CD4-positive, alpha-beta T cell (primary cell): ENCODE data around the gene C2orf66. TPM values are rescaled to one million over a fixed set of nuclear protein-coding genes. Genes with fewer than 3 reads are reported as not detected.

Source experiments
- ATAC-seq: fragments of 200-7000 bp; cut with Tn5 transposase; one replicate; pipeline ENCODE4 v1.10.0; 2022; ENCODE audit warnings: mild to moderate bottlenecking; ENCODE audit not compliant: poor library complexity
- CTCF ChIA-PET: fragments of 350-600 bp; sonication (Branson Sonifier 250); formaldehyde crosslinking; loops from one replicate; lab custom pipeline; 2021; ENCODE audit warnings: antibody characterized with exemption, inconsistent platforms; lab: Charles Lee
- POLR2A ChIA-PET: fragments of 350-600 bp; sonication (Branson Sonifier 250); formaldehyde crosslinking; loops from one replicate; lab custom pipeline; 2021; ENCODE audit warnings: antibody characterized with exemption, inconsistent platforms; lab: Charles Lee
- DNase-seq, 14 experiments: peaks; one replicate each; pipeline ENCODE4 v3.0.0-alpha.2; 2013 to 2020; ENCODE audit warnings: mixed read lengths in 2 of 14
- H3K27ac ChIP-seq, 2 donors: one replicate each; pipeline versions ENCODE4 v1.5.1 to v1.7.0; 2013; ENCODE audit warnings: low read length in 2 of 2, low read depth in 1 of 2, mild to moderate bottlenecking in 1 of 2
- H3K27me3 ChIP-seq, 2 experiments: 1 replicate in 1 of 2; 2 replicates in 1 of 2; pipeline versions ENCODE4 v1.6.1 to v1.7.0; 2013; ENCODE audit warnings: low read length in 2 of 2, control low read depth in 1 of 2, mild to moderate bottlenecking in 1 of 2, moderate library complexity in 1 of 2; ENCODE audit not compliant: insufficient read depth in 2 of 2, control insufficient read depth in 1 of 2
- H3K36me3 ChIP-seq: one replicate; pipeline ENCODE4 v1.6.1; 2013; ENCODE audit warnings: low read length, control low read depth; ENCODE audit not compliant: insufficient read depth
- H3K4me1 ChIP-seq: one replicate; pipeline ENCODE4 v1.6.1; 2013; ENCODE audit warnings: low read length, control low read depth; ENCODE audit not compliant: insufficient read depth
- H3K4me3 ChIP-seq: one replicate; pipeline ENCODE4 v1.5.1; 2013; ENCODE audit warnings: mild to moderate bottlenecking, low read length, moderate library complexity
- H3K9me3 ChIP-seq, 2 experiments: 1 replicate in 1 of 2; 2 replicates in 1 of 2; pipeline versions ENCODE4 v1.6.1 to v1.7.0; 2013; ENCODE audit warnings: low read length in 2 of 2, mild to moderate bottlenecking in 2 of 2, control low read depth in 1 of 2, moderate library complexity in 1 of 2; ENCODE audit not compliant: control insufficient read depth in 1 of 2, insufficient read depth in 1 of 2
- H3K27ac Mint-ChIP-seq: one replicate; pipeline ENCODE4 v1.8.0; 2020; ENCODE audit warnings: mixed read lengths
- H3K27me3 Mint-ChIP-seq: one replicate; pipeline ENCODE4 v1.8.0; 2021; ENCODE audit warnings: mixed read lengths
- H3K36me3 Mint-ChIP-seq: one replicate; pipeline ENCODE4 v1.8.0; 2021; ENCODE audit warnings: low read depth, mixed read lengths
- H3K4me1 Mint-ChIP-seq: one replicate; pipeline ENCODE4 v1.8.0; 2021; ENCODE audit warnings: low read depth, mixed read lengths
- H3K4me3 Mint-ChIP-seq: one replicate; pipeline ENCODE4 v1.8.0; 2020; ENCODE audit warnings: mild to moderate bottlenecking, mixed read lengths
- H3K9me3 Mint-ChIP-seq: one replicate; pipeline ENCODE4 v1.8.0; 2020; ENCODE audit warnings: mixed read lengths
- intact Hi-C, 2 experiments: fragments of 100-400 bp; cut with DNase I in 1 of 2; cut with micrococcal nuclease in 1 of 2; formaldehyde crosslinking; loops; one replicate each; pipeline versions ENCODE4 v1.15.1 to v1.9.0; 2023 to 2025; cut with DNase I, micrococcal nuclease
- total RNA-seq, 174 experiments: library from RNA in 2 of 174; stranded (reverse) in 2 of 174; gene quantifications; one replicate each; pipeline ENCODE4 v1.2.3 and lab custom pipeline; 2021 to 2026
- TF ChIP-seq, protein P1 (sequence below): fragments of 200-600 bp; IDR thresholded peaks from one replicate; pipeline ENCODE4 v1.8.0; 2022; ENCODE audit warnings: antibody characterized with exemption, mild to moderate bottlenecking

Gene C2orf66
- total RNA-seq, 2 experiments from 2014 or later = not detected

DNA sequence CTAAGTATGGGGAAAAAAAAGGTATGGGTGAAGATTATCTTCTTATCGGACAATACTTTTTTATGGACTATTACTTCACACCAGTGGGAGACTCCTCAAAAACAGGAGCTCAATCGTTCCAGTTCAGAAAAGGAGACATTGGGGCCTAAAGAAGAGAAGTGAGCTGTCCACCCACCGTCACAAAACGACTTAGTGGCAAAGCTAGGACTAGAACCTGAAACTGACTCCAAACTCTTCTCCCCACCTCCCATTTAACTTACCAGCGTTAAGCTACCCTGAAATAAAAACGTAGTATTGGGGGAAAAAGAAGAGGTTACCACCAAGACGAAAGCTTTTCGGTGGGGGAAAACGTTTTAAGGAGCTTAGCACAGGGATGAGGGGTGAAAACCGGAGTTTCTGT lies 10.2 kb downstream of the C2orf66 start:
- H3K4me3 Mint-ChIP-seq = peak overlapping the region; percentile 99
- no peak for DNase-seq

DNA sequence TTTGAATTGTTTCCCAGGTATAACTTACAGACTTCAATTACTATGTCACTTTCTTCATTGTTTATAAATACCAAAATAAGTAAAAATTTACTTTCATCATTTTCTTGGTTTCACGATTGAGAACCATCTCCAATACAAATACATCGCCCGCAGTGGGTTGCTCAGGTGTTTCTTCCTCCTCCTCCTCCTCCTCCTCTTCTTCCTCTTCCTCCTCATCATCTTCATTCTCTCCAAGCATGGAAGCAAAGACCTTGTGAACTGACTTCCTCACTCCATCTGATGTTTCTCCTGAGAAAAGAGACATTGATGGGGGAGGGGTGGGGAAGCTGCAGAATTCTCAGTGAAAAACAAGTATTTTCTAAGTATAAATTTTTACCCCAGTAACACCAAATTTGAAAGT lies 16.3 kb downstream of the C2orf66 start:
- CTCF ChIA-PET = interaction anchor here (1.2 kb wide), 1 partner anchor 11 kb away, joined by 3 read pairs; no protein-coding TSS in a partner anchor
- intact Hi-C loops = no loop called here

More for the DNA sequence above, 10.2 kb downstream of the C2orf66 start:
- CTCF ChIA-PET = interaction anchor here (0.7 kb wide), 1 partner anchor 161 kb away, joined by 3 read pairs; no protein-coding TSS in a partner anchor
- Mint-ChIP-seq H3K27ac (peak overlapping the region; percentile 84), H3K4me1 (peaks cover 36% of the 10 kb centered on the region), H3K9me3 (no peaks in the 10 kb centered on the region), H3K27me3 (peaks cover 8% of the 10 kb centered on the region), H3K36me3 (peaks cover 40% of the 10 kb centered on the region)
- intact Hi-C loops = loop anchor here (2.0 to 5.0 kb wide), 2 partner anchors 128 to 160 kb away; partner anchors contain the start of genes CCDC150 (in 1 of the 2) and PGAP1 (in 1 of the 2)
- H3K36me3 ChIP-seq = peaks cover 23% of the 10 kb centered on the region
- no peaks in the 10 kb centered on the region for H3K9me3 ChIP-seq
- POLR2A ChIA-PET = interaction anchor here (0.5 to 1.7 kb wide), 11 partner anchors 35 to 717 kb away, joined by 3 to 7 read pairs (median 4); partner anchors contain the start of genes CCDC150, COQ10B, HSPD1 and HSPE1
- peaks cover 24% of the 10 kb centered on the region for H3K4me1 ChIP-seq
- ATAC-seq = no peak
- peaks cover 0 to 5% of the 10 kb centered on the region in 2 experiments for H3K27me3 ChIP-seq
- TF ChIP-seq, protein P1, sequence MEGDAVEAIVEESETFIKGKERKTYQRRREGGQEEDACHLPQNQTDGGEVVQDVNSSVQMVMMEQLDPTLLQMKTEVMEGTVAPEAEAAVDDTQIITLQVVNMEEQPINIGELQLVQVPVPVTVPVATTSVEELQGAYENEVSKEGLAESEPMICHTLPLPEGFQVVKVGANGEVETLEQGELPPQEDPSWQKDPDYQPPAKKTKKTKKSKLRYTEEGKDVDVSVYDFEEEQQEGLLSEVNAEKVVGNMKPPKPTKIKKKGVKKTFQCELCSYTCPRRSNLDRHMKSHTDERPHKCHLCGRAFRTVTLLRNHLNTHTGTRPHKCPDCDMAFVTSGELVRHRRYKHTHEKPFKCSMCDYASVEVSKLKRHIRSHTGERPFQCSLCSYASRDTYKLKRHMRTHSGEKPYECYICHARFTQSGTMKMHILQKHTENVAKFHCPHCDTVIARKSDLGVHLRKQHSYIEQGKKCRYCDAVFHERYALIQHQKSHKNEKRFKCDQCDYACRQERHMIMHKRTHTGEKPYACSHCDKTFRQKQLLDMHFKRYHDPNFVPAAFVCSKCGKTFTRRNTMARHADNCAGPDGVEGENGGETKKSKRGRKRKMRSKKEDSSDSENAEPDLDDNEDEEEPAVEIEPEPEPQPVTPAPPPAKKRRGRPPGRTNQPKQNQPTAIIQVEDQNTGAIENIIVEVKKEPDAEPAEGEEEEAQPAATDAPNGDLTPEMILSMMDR = no peak
- H3K27ac ChIP-seq = peak overlapping the region in 1 of 2 donors; percentile 72
- H3K4me3 ChIP-seq = peak overlapping the region; percentile 92

DNA sequence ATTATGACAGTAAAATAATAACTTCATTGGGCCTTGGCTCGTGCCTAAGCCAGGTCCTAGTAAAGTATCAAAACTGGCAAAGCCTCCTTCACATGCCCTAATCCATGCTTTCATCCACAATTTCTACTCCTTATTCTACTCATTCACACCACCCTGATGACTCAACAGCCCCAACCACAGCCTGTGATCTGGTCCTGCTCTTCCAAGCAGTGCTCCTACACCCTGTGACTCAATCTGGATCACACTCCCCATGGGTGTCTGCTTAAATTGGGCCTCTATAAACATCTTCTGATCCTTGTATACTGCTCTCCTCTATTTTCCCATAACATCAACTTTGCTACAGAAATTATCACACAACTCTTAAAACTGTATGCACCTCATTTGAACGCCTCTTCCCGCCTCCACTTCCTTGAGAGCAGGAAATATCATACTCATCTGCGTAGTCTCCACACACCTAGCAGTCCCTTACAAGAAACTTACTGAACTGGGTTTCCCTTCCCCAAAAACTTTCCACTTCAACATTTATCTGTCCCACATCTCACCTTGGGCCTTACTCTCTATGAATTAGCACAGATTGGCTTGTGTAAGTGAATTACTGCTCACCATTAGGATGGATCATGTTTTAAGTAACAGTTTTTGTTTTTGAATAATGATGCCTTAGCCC lies 25.6 kb downstream of the C2orf66 start:
- no peak overlapping the region for H3K27ac Mint-ChIP-seq
- intact Hi-C loops = loop anchor here in 1 of 2 experiments (10.0 kb wide), 1 partner anchor 611 kb away; no protein-coding TSS in a partner anchor
- peaks cover 26% of the 10 kb centered on the region for H3K36me3 Mint-ChIP-seq
- H3K4me1 Mint-ChIP-seq = peaks cover 7% of the 10 kb centered on the region
- ATAC-seq (no peak), DNase-seq (no peak)
- Histone ChIP-seq H3K27ac (no peak overlapping the region), H3K27me3 (no peaks in the 10 kb centered on the region), H3K9me3 (no peaks in the 10 kb centered on the region), H3K4me3 (no peak overlapping the region), H3K36me3 (peaks cover 90% of the 10 kb centered on the region), H3K4me1 (no peaks in the 10 kb centered on the region)
- H3K9me3 Mint-ChIP-seq = no peaks in the 10 kb centered on the region
- ChIA-PET CTCF (no interaction called here), POLR2A (no interaction called here)
- H3K4me3 Mint-ChIP-seq = no peak overlapping the region
- TF ChIP-seq, protein P1 = no peak
- H3K27me3 Mint-ChIP-seq = no peaks in the 10 kb centered on the region

More for the DNA sequence above, 16.3 kb downstream of the C2orf66 start:
- Mint-ChIP-seq H3K27me3 (no peaks in the 10 kb centered on the region), H3K4me1 (peaks cover 22% of the 10 kb centered on the region), H3K27ac (no peak overlapping the region), H3K4me3 (no peak overlapping the region), H3K36me3 (peaks cover 54% of the 10 kb centered on the region), H3K9me3 (no peaks in the 10 kb centered on the region)
- TF ChIP-seq, protein P1 = no peak
- Histone ChIP-seq H3K27ac (no peak overlapping the region), H3K36me3 (peaks cover 79% of the 10 kb centered on the region), H3K9me3 (no peaks in the 10 kb centered on the region), H3K4me3 (no peak overlapping the region), H3K4me1 (peaks cover 4% of the 10 kb centered on the region), H3K27me3 (no peaks in the 10 kb centered on the region)
- POLR2A ChIA-PET = no interaction called here
- no peak for ATAC-seq
- no peak for DNase-seq
